Gastrocnemius medialis (tissue), 4 donors: Measurements from ENCODE around the gene AFAP1L2. TPM values are rescaled to one million over a fixed set of nuclear protein-coding genes. Genes with fewer than 3 reads are reported as not detected.

Source experiments
- ATAC-seq, 2 donors: fragments of 150-250 bp; one replicate each; pipeline ENCODE4 v1.9.1; 2016
- DNase-seq, 2 donors: peaks; one replicate each; pipeline ENCODE4 v3.0.0-alpha.2; 2019
- H3K27ac ChIP-seq, 4 donors: fragments of 200-600 bp; sonication (generic); 1 replicate in 1 of 4; 2 replicates in 3 of 4; pipeline ENCODE4 v1.5.1; 2016 to 2018; ENCODE audit warnings: mild to moderate bottlenecking in 2 of 4, moderate library complexity in 1 of 4
- H3K27me3 ChIP-seq, 3 donors: fragments of 200-600 bp; sonication (generic) in 2 of 3; 1 replicate in 1 of 3; 2 replicates in 2 of 3; pipeline versions ENCODE4 v1.5.1 to v1.6.0; 2016 to 2019; ENCODE audit warnings: mild to moderate bottlenecking in 1 of 3, moderate library complexity in 1 of 3
- H3K36me3 ChIP-seq, 2 donors: fragments of 200-600 bp; sonication (generic) in 1 of 2; one replicate each; pipeline ENCODE4 v1.5.1; 2017 to 2018
- H3K4me1 ChIP-seq, 2 donors: fragments of 200-600 bp; sonication (generic) in 1 of 2; one replicate each; pipeline ENCODE4 v1.5.1; 2016 to 2017; ENCODE audit warnings: mild to moderate bottlenecking in 2 of 2
- H3K4me3 ChIP-seq, 4 donors: fragments of 200-600 bp; sonication (generic) in 3 of 4; 1 replicate in 1 of 4; 2 replicates in 3 of 4; pipeline ENCODE4 v1.5.1; 2016 to 2019; ENCODE audit warnings: mild to moderate bottlenecking in 2 of 4
- H3K9me3 ChIP-seq, 3 donors: fragments of 200-600 bp; sonication (generic) in 2 of 3; 1 replicate in 1 of 3; 2 replicates in 2 of 3; pipeline ENCODE4 v1.5.1; 2016 to 2019
- POLR2A ChIP-seq, 2 donors: fragments of 450-650 bp; IDR thresholded peaks; one replicate each; pipeline ENCODE4 v1.6.1; 2017; ENCODE audit warnings: antibody characterized with exemption in 2 of 2, mild to moderate bottlenecking in 2 of 2, moderate library complexity in 2 of 2
- in situ Hi-C, 4 donors: fragments of 200-750 bp; cut with MboI; loops; one replicate each; pipeline versions ENCODE4 v1.15.0 to v1.8.0; 2017; ENCODE audit warnings: low sequenced_read_pairs in 4 of 4
- intact Hi-C: fragments of 100-400 bp; cut with DNase I; formaldehyde crosslinking; loops from one replicate; pipeline ENCODE4 v1.15.1; 2023; ENCODE audit warnings: low total_unique reads
- total RNA-seq, 4 donors: library from RNA; depleted of rRNA; stranded (reverse); fragments of >200 nt; gene quantifications; one replicate each; pipeline versions ENCODE4 v1.1.0 to v1.2.3, GENCODE V29; 2016
- TF ChIP-seq, protein P1 (sequence below), 5 experiments: fragments of 450-650 bp in 3 of 5; fragments of 200-600 bp in 2 of 5; sonication (generic) in 2 of 5; IDR thresholded peaks in 4 of 5; conservative IDR thresholded peaks in 1 of 5; 1 replicate in 4 of 5; 2 replicates in 1 of 5; pipeline ENCODE4 v1.5.1; 2016 to 2019; ENCODE audit warnings: antibody characterized with exemption in 5 of 5, mild to moderate bottlenecking in 3 of 5, moderate library complexity in 3 of 5

Gene AFAP1L2
- total RNA-seq, 4 donors from 2014 or later = 1.3 to 3.5 (median 2.1) TPM

DNA sequence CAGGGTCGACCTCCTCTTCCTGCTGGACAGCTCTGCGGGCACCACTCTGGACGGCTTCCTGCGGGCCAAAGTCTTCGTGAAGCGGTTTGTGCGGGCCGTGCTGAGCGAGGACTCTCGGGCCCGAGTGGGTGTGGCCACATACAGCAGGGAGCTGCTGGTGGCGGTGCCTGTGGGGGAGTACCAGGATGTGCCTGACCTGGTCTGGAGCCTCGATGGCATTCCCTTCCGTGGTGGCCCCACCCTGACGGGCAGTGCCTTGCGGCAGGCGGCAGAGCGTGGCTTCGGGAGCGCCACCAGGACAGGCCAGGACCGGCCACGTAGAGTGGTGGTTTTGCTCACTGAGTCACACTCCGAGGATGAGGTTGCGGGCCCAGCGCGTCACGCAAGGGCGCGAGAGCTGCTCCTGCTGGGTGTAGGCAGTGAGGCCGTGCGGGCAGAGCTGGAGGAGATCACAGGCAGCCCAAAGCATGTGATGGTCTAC, 118.3 kb downstream of the AFAP1L2 start:
- H3K27me3 ChIP-seq = no peaks in the 10 kb centered on the region
- H3K27ac ChIP-seq = no peak overlapping the region
- H3K36me3 ChIP-seq = no peaks in the 10 kb centered on the region
- H3K9me3 ChIP-seq = no peaks in the 10 kb centered on the region
- H3K4me1 ChIP-seq = no peaks in the 10 kb centered on the region
- in situ Hi-C loops (no loop called here), intact Hi-C loops (no loop called here)
- TF ChIP-seq, protein P1, sequence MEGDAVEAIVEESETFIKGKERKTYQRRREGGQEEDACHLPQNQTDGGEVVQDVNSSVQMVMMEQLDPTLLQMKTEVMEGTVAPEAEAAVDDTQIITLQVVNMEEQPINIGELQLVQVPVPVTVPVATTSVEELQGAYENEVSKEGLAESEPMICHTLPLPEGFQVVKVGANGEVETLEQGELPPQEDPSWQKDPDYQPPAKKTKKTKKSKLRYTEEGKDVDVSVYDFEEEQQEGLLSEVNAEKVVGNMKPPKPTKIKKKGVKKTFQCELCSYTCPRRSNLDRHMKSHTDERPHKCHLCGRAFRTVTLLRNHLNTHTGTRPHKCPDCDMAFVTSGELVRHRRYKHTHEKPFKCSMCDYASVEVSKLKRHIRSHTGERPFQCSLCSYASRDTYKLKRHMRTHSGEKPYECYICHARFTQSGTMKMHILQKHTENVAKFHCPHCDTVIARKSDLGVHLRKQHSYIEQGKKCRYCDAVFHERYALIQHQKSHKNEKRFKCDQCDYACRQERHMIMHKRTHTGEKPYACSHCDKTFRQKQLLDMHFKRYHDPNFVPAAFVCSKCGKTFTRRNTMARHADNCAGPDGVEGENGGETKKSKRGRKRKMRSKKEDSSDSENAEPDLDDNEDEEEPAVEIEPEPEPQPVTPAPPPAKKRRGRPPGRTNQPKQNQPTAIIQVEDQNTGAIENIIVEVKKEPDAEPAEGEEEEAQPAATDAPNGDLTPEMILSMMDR (IDR thresholded peaks at IDR 0.05 in 4 of 5, conservative IDR thresholded peaks at IDR 0.05 in 1 of 5) = no peak
- no peak for TF ChIP-seq POLR2A (IDR thresholded peaks at IDR 0.05)
- DNase-seq (no peak), ATAC-seq (no peak)
- H3K4me3 ChIP-seq = no peak overlapping the region

DNA sequence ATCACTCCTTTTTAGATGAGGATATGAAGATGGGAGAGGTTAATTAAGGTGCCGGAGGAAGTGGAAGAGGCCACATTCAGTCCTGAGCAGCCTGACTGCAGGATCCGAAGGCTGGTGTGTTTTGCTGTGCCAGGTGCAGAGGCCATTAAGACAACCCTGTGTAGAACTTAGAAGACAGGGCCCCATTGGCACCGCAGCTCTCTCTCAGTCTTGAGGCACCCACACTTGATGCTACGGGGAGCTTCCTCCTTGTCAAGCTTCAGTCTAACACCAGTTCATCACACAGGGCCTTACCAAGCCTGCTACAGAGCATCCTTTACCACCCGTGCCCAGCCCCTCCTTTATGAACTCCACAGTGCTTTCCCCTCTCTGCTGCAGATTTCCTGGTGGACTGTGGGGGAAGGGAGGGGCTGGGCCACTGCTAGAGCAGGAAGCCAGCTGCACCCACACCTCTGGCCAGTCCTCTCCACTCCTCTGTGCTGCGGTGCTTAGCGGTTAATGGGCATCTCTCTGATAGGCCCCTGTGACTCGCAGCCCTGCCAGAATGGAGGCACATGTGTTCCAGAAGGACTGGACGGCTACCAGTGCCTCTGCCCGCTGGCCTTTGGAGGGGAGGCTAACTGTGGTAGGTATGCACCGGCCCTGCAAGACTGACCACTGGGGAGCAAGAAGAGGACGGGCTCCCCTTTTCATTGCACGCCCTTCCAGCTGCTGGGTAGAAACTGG, 119.8 kb downstream of the AFAP1L2 start:
- in situ Hi-C loops (no loop called here), intact Hi-C loops (no loop called here)
- no peak overlapping the region for H3K27ac ChIP-seq
- no peaks in the 10 kb centered on the region for H3K36me3 ChIP-seq
- no peak overlapping the region for H3K4me3 ChIP-seq
- H3K9me3 ChIP-seq = no peaks in the 10 kb centered on the region
- TF ChIP-seq, protein P1 (IDR thresholded peaks at IDR 0.05 in 4 of 5, conservative IDR thresholded peaks at IDR 0.05 in 1 of 5) = no peak
- no peak for TF ChIP-seq POLR2A (IDR thresholded peaks at IDR 0.05)
- no peaks in the 10 kb centered on the region for H3K4me1 ChIP-seq
- ATAC-seq (no peak), DNase-seq (no peak)
- no peaks in the 10 kb centered on the region for H3K27me3 ChIP-seq

- Histone ChIP-seq H3K4me1 (no peaks in the 10 kb centered on the region), H3K27ac (no peak overlapping the region), H3K9me3 (no peaks in the 10 kb centered on the region), H3K36me3 (no peaks in the 10 kb centered on the region), H3K27me3 (no peaks in the 10 kb centered on the region), H3K4me3 (no peak overlapping the region)
- in situ Hi-C loops (no loop called here), intact Hi-C loops (no loop called here)
- no peak for ATAC-seq
- DNase-seq = no peak
- TF ChIP-seq, protein P1 (IDR thresholded peaks at IDR 0.05 in 4 of 5, conservative IDR thresholded peaks at IDR 0.05 in 1 of 5) = no peak
- TF ChIP-seq POLR2A (IDR thresholded peaks at IDR 0.05) = no peak
Measured at GRCh38 chr10:114283535-114284234, 120.6 kb downstream of the AFAP1L2 start.

DNA sequence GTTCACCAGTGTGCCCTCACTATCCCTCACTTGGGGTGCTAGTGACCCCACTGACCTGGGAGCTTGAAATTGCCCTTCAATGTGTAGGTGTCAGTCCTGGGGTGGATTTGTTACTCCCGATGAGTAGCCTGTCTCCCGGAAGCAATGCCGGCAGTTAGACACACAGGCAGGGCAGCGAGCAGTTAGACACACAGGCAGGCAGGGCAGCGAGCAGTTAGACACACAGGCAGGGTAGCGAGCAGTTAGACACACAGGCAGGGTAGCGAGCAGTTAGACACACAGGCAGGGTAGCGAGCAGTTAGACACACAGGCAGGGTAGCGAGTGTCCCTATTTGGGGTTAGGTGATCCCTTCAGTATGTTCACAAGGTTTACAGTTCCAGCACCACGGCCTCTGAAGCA, 121.2 kb downstream of the AFAP1L2 start:
- Histone ChIP-seq H3K36me3 (no peaks in the 10 kb centered on the region), H3K4me3 (no peak overlapping the region), H3K27ac (no peak overlapping the region), H3K27me3 (no peaks in the 10 kb centered on the region), H3K4me1 (no peaks in the 10 kb centered on the region), H3K9me3 (no peaks in the 10 kb centered on the region)
- intact Hi-C loops (no loop called here), in situ Hi-C loops (no loop called here)
- ATAC-seq = no peak
- TF ChIP-seq, protein P1 (IDR thresholded peaks at IDR 0.05 in 4 of 5, conservative IDR thresholded peaks at IDR 0.05 in 1 of 5) = no peak
- TF ChIP-seq POLR2A (IDR thresholded peaks at IDR 0.05) = no peak
- DNase-seq = no peak
